Osteoblast (primary cell): ENCODE measurements around the gene GNG2. TPM values are rescaled to one million over a fixed set of nuclear protein-coding genes. Genes with fewer than 3 reads are reported as not detected.
A peak's percentile ranks its signal among the peaks of the same experiment; 100 is the strongest.

Experiments used
- DNase-seq: peaks from one replicate; pipeline ENCODE4 v3.0.0; 2011; ENCODE audit warnings: low spot score, mixed read lengths; ENCODE audit not compliant: insufficient read length; ENCODE audit errors: missing footprints
- H2AFZ ChIP-seq: 2 replicates; pipeline ENCODE4 v1.6.0; 2011; ENCODE audit warnings: mild to moderate bottlenecking, low read length
- H3K27ac ChIP-seq: 2 replicates; pipeline ENCODE4 v1.5.1; 2011; ENCODE audit warnings: mild to moderate bottlenecking, low read depth, low read length, moderate library complexity
- H3K27me3 ChIP-seq: 2 replicates; pipeline ENCODE4 v1.6.0; 2012; ENCODE audit warnings: mild to moderate bottlenecking, control low read depth, inconsistent platforms, low read length, moderate library complexity; ENCODE audit not compliant: insufficient read depth
- H3K36me3 ChIP-seq: 2 replicates; pipeline ENCODE4 v1.5.1; 2011; ENCODE audit warnings: mild to moderate bottlenecking, low read length, control low read depth, moderate library complexity; ENCODE audit not compliant: insufficient read depth
- H3K4me1 ChIP-seq: 2 replicates; pipeline ENCODE4 v1.5.1; 2011; ENCODE audit warnings: mild to moderate bottlenecking, low read length, control low read depth, moderate library complexity; ENCODE audit not compliant: insufficient read depth
- H3K4me2 ChIP-seq: 2 replicates; pipeline ENCODE4 v1.6.0; 2011; ENCODE audit warnings: mild to moderate bottlenecking, low read length; ENCODE audit not compliant: insufficient read depth
- H3K4me3 ChIP-seq: fragments of 200-600 bp; sonication (generic); 3 replicates; pipeline ENCODE4 v1.5.1; 2012; ENCODE audit warnings: mild to moderate bottlenecking, low read length, inconsistent platforms; ENCODE audit not compliant: insufficient read depth
- H3K79me2 ChIP-seq: 2 replicates; pipeline ENCODE4 v1.6.0; 2012; ENCODE audit warnings: mild to moderate bottlenecking, low read length, control low read depth, inconsistent platforms; ENCODE audit not compliant: insufficient read depth
- H3K9me3 ChIP-seq: 2 replicates; pipeline ENCODE4 v1.5.1; 2011; ENCODE audit warnings: low read depth, low read length, control low read depth
- H4K20me1 ChIP-seq: 2 replicates; pipeline ENCODE4 v1.6.0; 2012; ENCODE audit warnings: mild to moderate bottlenecking, low read length, control low read depth; ENCODE audit not compliant: insufficient read depth
- CTCF ChIP-seq: IDR thresholded peaks from 2 replicates; pipeline ENCODE4 v1.5.1; 2011; ENCODE audit warnings: mild to moderate bottlenecking, low read depth, low read length, moderate library complexity; ENCODE audit errors: extremely low read depth
- total RNA-seq: library from RNA; depleted of rRNA; stranded (reverse); fragments of >200 nt; gene quantifications from 2 replicates; pipeline ENCODE4 v1.2.3, GENCODE V29; 2012

The GNG2 gene
- total RNA-seq, 1 donor, result 9.8 TPM

- H3K36me3 ChIP-seq, result no peaks in the 10 kb centered on the region
- DNase-seq, result no peak
- no peaks in the 10 kb centered on the region for H3K9me3 ChIP-seq
- peak overlapping the region; percentile 2 for H3K4me3 ChIP-seq
- no peaks in the 10 kb centered on the region for H4K20me1 ChIP-seq
- H2AFZ ChIP-seq, result peak overlapping the region; percentile 23
- H3K4me1 ChIP-seq, result no peaks in the 10 kb centered on the region
- no peaks in the 10 kb centered on the region for H3K27me3 ChIP-seq
- no peak overlapping the region for H3K27ac ChIP-seq
- no peak overlapping the region for H3K4me2 ChIP-seq
- no peaks in the 10 kb centered on the region for H3K79me2 ChIP-seq
- TF ChIP-seq CTCF, result no peak
Measured at GRCh38 chr14:51939755-51940301, 79.4 kb downstream of the GNG2 start.

- no peak overlapping the region for H3K4me3 ChIP-seq
- H4K20me1 ChIP-seq, result no peaks in the 10 kb centered on the region
- no peak overlapping the region for H3K4me2 ChIP-seq
- H3K36me3 ChIP-seq, result no peaks in the 10 kb centered on the region
- no peak for TF ChIP-seq CTCF
- no peaks in the 10 kb centered on the region for H3K79me2 ChIP-seq
- peaks cover 3% of the 10 kb centered on the region for H3K27me3 ChIP-seq
- H2AFZ ChIP-seq, result no peak overlapping the region
- no peaks in the 10 kb centered on the region for H3K4me1 ChIP-seq
- DNase-seq, result no peak
- H3K27ac ChIP-seq, result no peak overlapping the region
- H3K9me3 ChIP-seq, result peaks cover 2% of the 10 kb centered on the region
Measured at GRCh38 chr14:51942971-51943370, 82.6 kb downstream of the GNG2 start.

- Histone ChIP-seq H3K4me1 (no peaks in the 10 kb centered on the region), H2AFZ (no peak overlapping the region), H3K36me3 (no peaks in the 10 kb centered on the region), H3K27ac (no peak overlapping the region), H3K4me3 (no peak overlapping the region), H3K79me2 (no peaks in the 10 kb centered on the region), H3K27me3 (peaks cover 6% of the 10 kb centered on the region), H3K9me3 (peaks cover 2% of the 10 kb centered on the region), H3K4me2 (no peak overlapping the region), H4K20me1 (no peaks in the 10 kb centered on the region)
- DNase-seq, result peak; percentile 58
- TF ChIP-seq CTCF, result no peak
Measured at GRCh38 chr14:51950007-51950406, 89.6 kb downstream of the GNG2 start.

- H3K79me2 ChIP-seq, result no peaks in the 10 kb centered on the region
- DNase-seq, result no peak
- H3K9me3 ChIP-seq, result peaks cover 2% of the 10 kb centered on the region
- no peaks in the 10 kb centered on the region for H3K4me1 ChIP-seq
- no peak overlapping the region for H3K4me3 ChIP-seq
- no peaks in the 10 kb centered on the region for H3K36me3 ChIP-seq
- TF ChIP-seq CTCF, result no peak
- no peak overlapping the region for H3K27ac ChIP-seq
- H3K4me2 ChIP-seq, result no peak overlapping the region
- peaks cover 6% of the 10 kb centered on the region for H3K27me3 ChIP-seq
- H4K20me1 ChIP-seq, result no peaks in the 10 kb centered on the region
- H2AFZ ChIP-seq, result no peak overlapping the region
Measured at GRCh38 chr14:51951656-51952055, 91.2 kb downstream of the GNG2 start.
